ENCODE results near the gene ST14. TPM values are rescaled to one million over a fixed set of nuclear protein-coding genes. Genes with fewer than 3 reads are reported as not detected.

ST14 gene
- total and polyA plus RNA-seq, 2 donors (not counting 1 experiment from before 2014, with no cell fraction given), result under 0.01 TPM; not detected in 1

DNA sequence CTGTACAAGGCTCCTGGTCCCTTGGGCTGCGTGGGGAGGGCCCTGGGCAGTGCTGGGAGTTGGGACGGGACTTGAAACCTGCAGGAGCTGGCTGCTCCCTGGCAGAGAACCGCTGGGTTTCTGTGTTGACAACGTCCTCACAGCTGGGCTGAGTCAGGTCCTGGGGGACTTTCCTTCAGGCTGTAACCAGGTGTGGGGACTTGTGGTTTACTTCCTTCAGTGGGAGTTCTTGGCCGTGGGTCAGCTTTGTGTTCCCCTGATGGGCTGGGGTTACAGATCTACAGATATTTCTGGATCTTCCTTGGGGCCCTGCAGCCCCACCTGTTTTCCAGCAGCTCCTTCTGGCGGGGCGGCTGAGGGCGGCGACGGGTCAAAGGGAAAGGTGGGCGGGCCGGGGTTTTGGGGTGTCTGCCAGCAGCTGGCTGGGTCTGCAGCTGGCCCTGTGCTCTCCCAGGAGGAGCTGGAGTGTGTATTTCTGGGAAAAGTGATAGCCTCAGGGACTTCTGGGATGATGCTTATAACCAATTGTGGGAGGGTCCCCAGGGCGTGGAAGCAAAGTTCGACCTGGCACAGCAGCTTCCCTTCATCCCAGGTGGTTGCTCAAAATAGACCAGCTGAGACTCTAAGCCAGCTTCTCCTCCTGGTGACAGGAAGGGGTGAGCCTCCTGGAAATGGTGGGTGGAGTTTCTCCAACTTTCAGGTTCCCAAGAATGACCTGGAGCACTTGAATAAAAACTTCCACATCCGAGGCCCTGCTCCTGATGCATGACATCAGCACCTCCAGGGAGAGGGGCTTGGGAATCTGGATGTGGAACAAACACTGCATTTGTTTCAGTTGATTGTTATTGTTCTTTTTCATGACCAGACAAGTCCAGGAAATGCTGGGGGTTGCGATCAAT lies 19.1 kb downstream of the ST14 start:
- no peaks in the 10 kb centered on the region for H3K79me2 ChIP-seq (ENCODE audit: control insufficient read depth, insufficient read depth, low read length)
- peaks cover 8% of the 10 kb centered on the region for H3K4me1 ChIP-seq (ENCODE audit: control insufficient read depth, extremely low read depth, insufficient read depth, low read length)
- H2AFZ ChIP-seq (ENCODE audit: low read length), result no peak overlapping the region
- H3K9ac ChIP-seq (ENCODE audit: insufficient read depth, low read length), result no peak overlapping the region
- no peak overlapping the region for H3K4me2 ChIP-seq (ENCODE audit: extremely low read depth, insufficient read depth, low read length)
- no peak for TF ChIP-seq EZH2 (IDR thresholded peaks at IDR 0.05; ENCODE audit: low read length, missing control alignments)
- TF ChIP-seq, protein P1, sequence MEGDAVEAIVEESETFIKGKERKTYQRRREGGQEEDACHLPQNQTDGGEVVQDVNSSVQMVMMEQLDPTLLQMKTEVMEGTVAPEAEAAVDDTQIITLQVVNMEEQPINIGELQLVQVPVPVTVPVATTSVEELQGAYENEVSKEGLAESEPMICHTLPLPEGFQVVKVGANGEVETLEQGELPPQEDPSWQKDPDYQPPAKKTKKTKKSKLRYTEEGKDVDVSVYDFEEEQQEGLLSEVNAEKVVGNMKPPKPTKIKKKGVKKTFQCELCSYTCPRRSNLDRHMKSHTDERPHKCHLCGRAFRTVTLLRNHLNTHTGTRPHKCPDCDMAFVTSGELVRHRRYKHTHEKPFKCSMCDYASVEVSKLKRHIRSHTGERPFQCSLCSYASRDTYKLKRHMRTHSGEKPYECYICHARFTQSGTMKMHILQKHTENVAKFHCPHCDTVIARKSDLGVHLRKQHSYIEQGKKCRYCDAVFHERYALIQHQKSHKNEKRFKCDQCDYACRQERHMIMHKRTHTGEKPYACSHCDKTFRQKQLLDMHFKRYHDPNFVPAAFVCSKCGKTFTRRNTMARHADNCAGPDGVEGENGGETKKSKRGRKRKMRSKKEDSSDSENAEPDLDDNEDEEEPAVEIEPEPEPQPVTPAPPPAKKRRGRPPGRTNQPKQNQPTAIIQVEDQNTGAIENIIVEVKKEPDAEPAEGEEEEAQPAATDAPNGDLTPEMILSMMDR (conservative IDR thresholded peaks at IDR 0.05 in 1 of 2, IDR thresholded peaks at IDR 0.05 in 1 of 2; ENCODE audit: low read depth in 1 of 2, low read length in 2 of 2), result no peak
- H3K27ac ChIP-seq (ENCODE audit: insufficient read depth, low read length), result no peak overlapping the region
- no peaks in the 10 kb centered on the region for H3K9me3 ChIP-seq (ENCODE audit: control insufficient read depth, insufficient read depth, low read depth, low read length)
- peaks cover 6% of the 10 kb centered on the region for H3K27me3 ChIP-seq (ENCODE audit: control insufficient read depth, insufficient read depth, low read length)
- no peak overlapping the region for H3K4me3 ChIP-seq (replicated peaks in 1 of 4; ENCODE audit: control extremely low read depth in 1 of 4, insufficient read depth in 1 of 4, low read depth in 3 of 4, low read length in 4 of 4)
- no peak for DNase-seq (ENCODE audit: low read depth in 2 of 2)
- no peaks in the 10 kb centered on the region for H4K20me1 ChIP-seq (ENCODE audit: control insufficient read depth, extremely low read depth, insufficient read depth, low read length)
- no peaks in the 10 kb centered on the region for H3K36me3 ChIP-seq (ENCODE audit: control insufficient read depth, insufficient read depth, low read length)

DNA sequence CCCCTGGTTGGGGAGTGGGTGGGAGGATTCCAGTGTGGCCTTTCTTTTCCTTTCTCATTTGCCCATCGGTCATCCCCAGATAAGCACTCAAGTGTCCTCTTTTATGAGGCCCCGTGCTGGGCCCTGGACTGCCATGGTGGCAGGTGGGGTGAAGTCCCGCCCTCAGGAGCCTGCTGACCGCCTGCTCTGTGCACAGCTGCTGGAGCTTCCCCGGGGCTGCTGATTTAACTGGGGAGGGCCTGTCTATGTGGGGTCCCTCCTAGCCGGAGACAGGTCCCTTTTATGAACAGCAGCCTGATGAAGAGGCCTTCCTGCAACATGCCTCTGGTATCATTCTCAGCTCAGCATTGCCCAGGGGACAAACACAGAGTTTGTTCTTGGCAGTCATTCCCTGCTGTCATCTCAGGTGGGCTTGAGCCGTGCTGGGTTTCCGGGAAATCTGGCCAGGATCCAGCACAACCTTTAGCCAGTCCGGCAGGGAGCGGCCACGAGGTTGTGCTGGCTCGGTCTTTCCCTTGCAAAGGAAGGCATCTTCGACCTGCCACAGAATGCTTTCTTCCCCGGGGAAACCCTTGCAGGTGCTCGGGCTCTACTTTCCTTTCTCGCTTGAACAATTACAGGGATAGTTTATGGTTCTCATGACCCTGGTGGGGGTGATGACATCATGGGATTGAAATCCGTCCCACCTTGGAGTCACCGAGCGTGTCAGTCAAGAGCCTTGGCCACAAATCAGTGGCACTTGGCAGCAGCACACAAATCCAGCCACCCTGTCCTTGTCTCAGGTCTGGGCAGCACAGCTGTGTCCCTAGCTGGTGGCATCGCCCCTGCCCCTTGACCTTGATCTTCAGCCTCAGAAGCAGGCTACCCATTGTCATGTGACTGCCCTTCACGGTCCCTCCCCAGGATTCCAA lies 20.1 kb downstream of the ST14 start:
- no peak overlapping the region for H3K4me3 ChIP-seq (replicated peaks in 1 of 4; ENCODE audit: control extremely low read depth in 1 of 4, insufficient read depth in 1 of 4, low read depth in 3 of 4, low read length in 4 of 4)
- no peaks in the 10 kb centered on the region for H3K36me3 ChIP-seq (ENCODE audit: control insufficient read depth, insufficient read depth, low read length)
- H3K4me1 ChIP-seq (ENCODE audit: control insufficient read depth, extremely low read depth, insufficient read depth, low read length), result peaks cover 8% of the 10 kb centered on the region
- no peak overlapping the region for H2AFZ ChIP-seq (ENCODE audit: low read length)
- no peaks in the 10 kb centered on the region for H4K20me1 ChIP-seq (ENCODE audit: control insufficient read depth, extremely low read depth, insufficient read depth, low read length)
- H3K79me2 ChIP-seq (ENCODE audit: control insufficient read depth, insufficient read depth, low read length), result no peaks in the 10 kb centered on the region
- TF ChIP-seq EZH2 (IDR thresholded peaks at IDR 0.05; ENCODE audit: low read length, missing control alignments), result no peak
- TF ChIP-seq, protein P1 (conservative IDR thresholded peaks at IDR 0.05 in 1 of 2, IDR thresholded peaks at IDR 0.05 in 1 of 2; ENCODE audit: low read depth in 1 of 2, low read length in 2 of 2), result no peak
- no peak overlapping the region for H3K4me2 ChIP-seq (ENCODE audit: extremely low read depth, insufficient read depth, low read length)
- no peak overlapping the region for H3K9ac ChIP-seq (ENCODE audit: insufficient read depth, low read length)
- no peak for DNase-seq (ENCODE audit: low read depth in 2 of 2)
- H3K9me3 ChIP-seq (ENCODE audit: control insufficient read depth, insufficient read depth, low read depth, low read length), result no peaks in the 10 kb centered on the region
- H3K27ac ChIP-seq (ENCODE audit: insufficient read depth, low read length), result no peak overlapping the region
- H3K27me3 ChIP-seq (ENCODE audit: control insufficient read depth, insufficient read depth, low read length), result peaks cover 2% of the 10 kb centered on the region

DNA sequence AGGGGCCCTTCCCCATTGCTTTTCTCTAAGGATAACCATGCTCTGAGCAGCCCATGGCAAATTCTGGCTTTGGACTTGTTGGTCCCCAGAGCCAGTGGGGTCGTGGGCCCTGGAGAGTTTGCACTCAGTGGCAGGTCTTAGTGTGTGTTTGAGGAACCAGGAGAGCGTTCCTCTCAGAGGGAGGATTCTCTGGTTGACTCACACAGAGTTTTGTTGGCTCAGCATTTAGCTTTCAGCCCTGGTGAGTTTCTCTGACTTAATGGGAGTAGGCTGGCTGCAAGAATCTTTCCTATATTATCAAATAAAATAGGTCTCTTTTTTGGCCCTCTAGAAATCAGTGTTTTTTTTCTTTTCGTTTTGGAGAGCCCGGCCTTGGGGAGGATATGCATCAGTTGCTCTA lies 20.9 kb downstream of the ST14 start:
- H3K27ac ChIP-seq (ENCODE audit: insufficient read depth, low read length), result no peak overlapping the region
- H3K9ac ChIP-seq (ENCODE audit: insufficient read depth, low read length), result no peak overlapping the region
- no peaks in the 10 kb centered on the region for H3K9me3 ChIP-seq (ENCODE audit: control insufficient read depth, insufficient read depth, low read depth, low read length)
- no peak overlapping the region for H2AFZ ChIP-seq (ENCODE audit: low read length)
- H4K20me1 ChIP-seq (ENCODE audit: control insufficient read depth, extremely low read depth, insufficient read depth, low read length), result no peaks in the 10 kb centered on the region
- no peaks in the 10 kb centered on the region for H3K79me2 ChIP-seq (ENCODE audit: control insufficient read depth, insufficient read depth, low read length)
- peaks cover 3% of the 10 kb centered on the region for H3K27me3 ChIP-seq (ENCODE audit: control insufficient read depth, insufficient read depth, low read length)
- H3K36me3 ChIP-seq (ENCODE audit: control insufficient read depth, insufficient read depth, low read length), result no peaks in the 10 kb centered on the region
- H3K4me2 ChIP-seq (ENCODE audit: extremely low read depth, insufficient read depth, low read length), result no peak overlapping the region
- peak; percentile 36 for DNase-seq (ENCODE audit: low read depth in 2 of 2)
- H3K4me1 ChIP-seq (ENCODE audit: control insufficient read depth, extremely low read depth, insufficient read depth, low read length), result peaks cover 8% of the 10 kb centered on the region
- no peak overlapping the region for H3K4me3 ChIP-seq (replicated peaks in 1 of 4; ENCODE audit: control extremely low read depth in 1 of 4, insufficient read depth in 1 of 4, low read depth in 3 of 4, low read length in 4 of 4)
- no peak for TF ChIP-seq EZH2 (IDR thresholded peaks at IDR 0.05; ENCODE audit: low read length, missing control alignments)
- TF ChIP-seq, protein P1 (conservative IDR thresholded peaks at IDR 0.05 in 1 of 2, IDR thresholded peaks at IDR 0.05 in 1 of 2; ENCODE audit: low read depth in 1 of 2, low read length in 2 of 2), result no peak

Measured in fibroblast of lung (primary cell).